PC-9 (cell line): ENCODE measurements around the gene ST8SIA6. TPM values are rescaled to one million over a fixed set of nuclear protein-coding genes. Genes with fewer than 3 reads are reported as not detected.

Experiments used
- BruUV-seq: library from RNA; stranded (reverse); fragments of 400-500 nt; replicated peaks from 2 replicates; lab custom pipeline; 2021; lab: Mats Ljungman, UMichigan
- CTCF ChIA-PET: fragments of 300-600 bp; sonication (Branson Sonifier 250); formaldehyde crosslinking; loops from one replicate; lab custom pipeline; 2022; ENCODE audit warnings: antibody characterized with exemption; lab: Charles Lee
- POLR2A ChIA-PET: fragments of 300-600 bp; sonication (Branson Sonifier 250); formaldehyde crosslinking; loops from one replicate; lab custom pipeline; 2022; ENCODE audit warnings: antibody characterized with exemption; ENCODE audit not compliant: unreplicated experiment; lab: Charles Lee
- DNase-seq, 2 experiments: peaks; one replicate each; pipeline versions ENCODE4 v3.0.0 to v3.0.0-alpha.2; 2015 to 2022; ENCODE audit warnings: mixed read lengths in 1 of 2
- H2AFZ ChIP-seq: fragments of 200-600 bp; sonication (generic); 2 replicates; pipeline ENCODE4 v1.8.1; 2017; ENCODE audit warnings: antibody characterized with exemption
- H3F3A ChIP-seq: fragments of 200-600 bp; sonication (generic); 2 replicates; pipeline ENCODE4 v1.8.1; 2017; ENCODE audit warnings: antibody characterized with exemption, mild to moderate bottlenecking, low read depth; ENCODE audit not compliant: insufficient read depth
- H3K27ac ChIP-seq: fragments of 200-600 bp; sonication (generic); 2 replicates; pipeline ENCODE4 v1.6.1; 2016; ENCODE audit warnings: mixed run types
- H3K27me3 ChIP-seq: fragments of 200-600 bp; sonication (generic); 2 replicates; pipeline ENCODE4 v1.6.1; 2016; ENCODE audit warnings: low read depth, mixed run types; ENCODE audit not compliant: insufficient read depth
- H3K36me3 ChIP-seq: fragments of 200-600 bp; sonication (generic); 2 replicates; pipeline ENCODE4 v1.6.1; 2016; ENCODE audit warnings: low read depth, mixed run types
- H3K4me1 ChIP-seq: fragments of 200-600 bp; sonication (generic); replicated peaks from 2 replicates; pipeline ENCODE4 v1.6.1; 2016; ENCODE audit warnings: mixed run types; ENCODE audit not compliant: insufficient read depth
- H3K4me2 ChIP-seq: fragments of 200-600 bp; sonication (generic); 2 replicates; pipeline ENCODE4 v1.6.1; 2017; ENCODE audit warnings: mixed run types
- H3K4me3 ChIP-seq: fragments of 200-600 bp; sonication (generic); 2 replicates; pipeline ENCODE4 v1.6.1; 2016; ENCODE audit warnings: mixed run types
- H3K79me2 ChIP-seq: fragments of 200-600 bp; sonication (generic); 2 replicates; pipeline ENCODE4 v1.6.1; 2017; ENCODE audit warnings: low read depth, mixed run types
- H3K9me2 ChIP-seq: fragments of 200-600 bp; sonication (generic); 2 replicates; pipeline ENCODE4 v1.8.1; 2017; ENCODE audit warnings: mild to moderate bottlenecking; ENCODE audit not compliant: insufficient read depth
- H3K9me3 ChIP-seq: fragments of 200-600 bp; sonication (generic); 2 replicates; pipeline ENCODE4 v1.8.1; 2016; ENCODE audit warnings: low read depth; ENCODE audit not compliant: insufficient read depth
- H4K20me1 ChIP-seq: fragments of 200-600 bp; sonication (generic); 2 replicates; pipeline ENCODE4 v1.8.1; 2017; ENCODE audit not compliant: insufficient read depth
- EZH2 ChIP-seq: fragments of 200-600 bp; sonication (generic); IDR thresholded peaks from 2 replicates; pipeline ENCODE4 v1.8.0; 2017; ENCODE audit warnings: antibody characterized with exemption, low read depth
- intact Hi-C: fragments of 100-400 bp; cut with micrococcal nuclease; formaldehyde crosslinking; loops from one replicate; pipeline ENCODE4 v1.10.0; 2022; ENCODE audit not compliant: unreplicated experiment
- total RNA-seq: library from RNA; stranded (reverse); gene quantifications from 2 replicates; pipeline ENCODE4 v1.2.3, GENCODE V29; 2021
- TF ChIP-seq, protein P1 (sequence below): fragments of 200-600 bp; sonication (generic); conservative IDR thresholded peaks from 2 replicates; pipeline ENCODE4 v1.6.1; 2017; ENCODE audit warnings: mixed run types, antibody characterized with exemption, mild to moderate bottlenecking, moderate library complexity

ST8SIA6 gene
- total RNA-seq, 1 experiment from 2014 or later, result 2.1 TPM

DNA sequence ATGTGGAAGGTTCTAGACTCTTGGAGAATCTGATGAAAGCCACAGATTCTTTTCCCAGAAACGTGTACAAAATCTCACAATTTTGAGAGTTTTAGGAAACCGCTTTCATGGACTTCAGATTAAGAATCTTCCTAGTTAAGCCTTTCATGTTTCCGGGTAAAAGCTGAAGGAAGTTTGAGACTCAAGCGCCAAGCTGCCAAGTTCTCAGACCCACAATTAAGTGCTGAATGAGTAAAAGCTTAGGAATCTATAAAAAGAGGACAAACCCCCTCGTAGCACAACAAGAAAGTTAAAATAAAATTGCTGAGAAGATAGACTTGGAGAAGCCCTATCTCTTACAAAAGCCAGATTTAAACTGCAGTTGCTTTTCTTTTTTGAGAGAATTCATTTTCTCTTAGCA is 99.6 kb downstream of the ST8SIA6 start:
- Histone ChIP-seq H3K36me3 (no peaks in the 10 kb centered on the region), H3K4me3 (no peak overlapping the region), H4K20me1 (no peaks in the 10 kb centered on the region), H3K4me1 (peaks cover 47% of the 10 kb centered on the region), H3K27ac (no peak overlapping the region), H3K9me2 (no peaks in the 10 kb centered on the region), H3K79me2 (no peaks in the 10 kb centered on the region), H3K4me2 (no peak overlapping the region), H3K9me3 (no peaks in the 10 kb centered on the region), H2AFZ (no peak overlapping the region), H3F3A (peaks cover 10% of the 10 kb centered on the region; the same call in 1 of the 2 replicates), H3K27me3 (no peaks in the 10 kb centered on the region)
- BruUV-seq, result no TSS peak
- ChIA-PET CTCF (no interaction called here), POLR2A (no interaction called here)
- no peak for DNase-seq
- intact Hi-C loops, result no loop called here
- TF ChIP-seq, protein P1, sequence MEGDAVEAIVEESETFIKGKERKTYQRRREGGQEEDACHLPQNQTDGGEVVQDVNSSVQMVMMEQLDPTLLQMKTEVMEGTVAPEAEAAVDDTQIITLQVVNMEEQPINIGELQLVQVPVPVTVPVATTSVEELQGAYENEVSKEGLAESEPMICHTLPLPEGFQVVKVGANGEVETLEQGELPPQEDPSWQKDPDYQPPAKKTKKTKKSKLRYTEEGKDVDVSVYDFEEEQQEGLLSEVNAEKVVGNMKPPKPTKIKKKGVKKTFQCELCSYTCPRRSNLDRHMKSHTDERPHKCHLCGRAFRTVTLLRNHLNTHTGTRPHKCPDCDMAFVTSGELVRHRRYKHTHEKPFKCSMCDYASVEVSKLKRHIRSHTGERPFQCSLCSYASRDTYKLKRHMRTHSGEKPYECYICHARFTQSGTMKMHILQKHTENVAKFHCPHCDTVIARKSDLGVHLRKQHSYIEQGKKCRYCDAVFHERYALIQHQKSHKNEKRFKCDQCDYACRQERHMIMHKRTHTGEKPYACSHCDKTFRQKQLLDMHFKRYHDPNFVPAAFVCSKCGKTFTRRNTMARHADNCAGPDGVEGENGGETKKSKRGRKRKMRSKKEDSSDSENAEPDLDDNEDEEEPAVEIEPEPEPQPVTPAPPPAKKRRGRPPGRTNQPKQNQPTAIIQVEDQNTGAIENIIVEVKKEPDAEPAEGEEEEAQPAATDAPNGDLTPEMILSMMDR, result no peak
- no peak for TF ChIP-seq EZH2

DNA sequence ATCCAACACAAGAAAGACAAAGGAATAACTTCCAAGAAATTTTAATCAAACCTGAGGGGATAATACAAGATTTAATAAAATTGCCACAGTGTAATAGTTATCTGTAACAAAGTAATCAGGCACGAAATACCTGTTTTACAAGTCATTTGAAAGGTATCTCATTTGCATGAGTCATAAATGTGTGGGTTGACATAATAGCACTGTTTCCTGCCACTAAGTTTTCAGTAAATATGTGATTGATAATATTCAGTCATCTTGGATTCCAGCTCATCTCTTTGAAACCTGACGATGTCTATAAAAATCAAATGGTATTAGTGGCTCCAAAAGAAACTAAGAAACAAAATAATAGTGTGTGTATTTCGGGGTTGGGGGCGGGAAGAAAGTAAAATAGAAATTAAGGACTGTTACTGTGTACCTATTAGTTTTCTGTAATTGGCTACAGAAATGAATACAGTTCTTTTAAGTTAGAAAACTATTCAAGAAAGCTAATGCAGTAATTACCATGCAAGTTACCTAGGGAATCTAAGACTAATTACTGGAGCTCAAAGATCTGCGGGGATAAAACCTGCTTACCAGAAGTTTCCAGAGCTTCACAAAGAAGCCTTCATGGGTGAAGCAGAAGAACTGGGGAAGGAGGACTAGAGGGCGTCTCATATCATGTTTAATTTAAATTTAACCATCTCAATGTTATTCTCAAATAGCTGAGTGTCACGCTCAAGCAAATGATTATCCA is 100.7 kb downstream of the ST8SIA6 start:
- Histone ChIP-seq H3K4me1 (peaks cover 57% of the 10 kb centered on the region), H3K4me3 (peak overlapping the region; percentile 22; the same call in 1 of the 2 replicates), H2AFZ (no peak overlapping the region), H3K27ac (peak overlapping the region; percentile 69), H3K79me2 (no peaks in the 10 kb centered on the region), H3F3A (peaks cover 19% of the 10 kb centered on the region; the same call in 1 of the 2 replicates), H3K4me2 (peak overlapping the region; percentile 59), H3K9me2 (no peaks in the 10 kb centered on the region), H3K36me3 (no peaks in the 10 kb centered on the region), H3K9me3 (no peaks in the 10 kb centered on the region), H4K20me1 (no peaks in the 10 kb centered on the region), H3K27me3 (no peaks in the 10 kb centered on the region)
- intact Hi-C loops, result loop anchor here (2.0 kb wide), 1 partner anchor 35 kb away; no protein-coding TSS in a partner anchor
- peak in 1 of 2 experiments; percentile 81 for DNase-seq
- CTCF ChIA-PET, result interaction anchor here (0.6 kb wide), 2 partner anchors 95 to 100 kb away, joined by 4 to 5 read pairs; partner anchors contain the start of gene ST8SIA6
- TF ChIP-seq EZH2, result no peak
- TF ChIP-seq, protein P1, result no peak
- POLR2A ChIA-PET, result no interaction called here
- no TSS peak for BruUV-seq

DNA sequence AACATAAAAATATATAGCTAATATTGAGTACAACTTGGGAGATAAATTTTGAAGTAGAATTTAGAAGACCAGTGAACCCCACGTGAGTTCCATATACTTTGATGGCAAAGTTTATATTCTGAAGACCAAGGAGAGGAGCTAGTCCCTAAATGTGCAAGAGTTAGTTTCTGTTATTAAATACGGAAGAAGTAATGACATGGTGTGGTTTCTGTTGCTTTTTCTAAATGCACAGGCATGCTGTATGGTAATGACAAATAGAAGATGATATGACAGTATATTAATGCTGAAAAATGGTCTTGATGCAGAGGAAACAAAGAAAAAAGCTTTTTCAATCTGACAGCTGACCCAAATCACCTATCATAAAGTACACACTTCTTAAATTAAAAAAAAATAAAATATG is 101.8 kb downstream of the ST8SIA6 start:
- BruUV-seq, result no TSS peak
- H3K27me3 ChIP-seq, result no peaks in the 10 kb centered on the region
- H4K20me1 ChIP-seq, result no peaks in the 10 kb centered on the region
- H2AFZ ChIP-seq, result no peak overlapping the region
- H3K4me3 ChIP-seq, result no peak overlapping the region
- no peak for DNase-seq
- no peak overlapping the region for H3K4me2 ChIP-seq
- CTCF ChIA-PET, result interaction anchor here (0.6 kb wide), 1 partner anchor 96 kb away, joined by 5 read pairs; no protein-coding TSS in a partner anchor
- H3K36me3 ChIP-seq, result no peaks in the 10 kb centered on the region
- H3K9me3 ChIP-seq, result no peaks in the 10 kb centered on the region
- H3K27ac ChIP-seq, result no peak overlapping the region; the same call in 1 of the 2 replicates
- intact Hi-C loops, result loop anchor here (2.0 kb wide), 1 partner anchor 36 kb away; no protein-coding TSS in a partner anchor
- H3K79me2 ChIP-seq, result no peaks in the 10 kb centered on the region
- TF ChIP-seq, protein P1, result no peak
- no peak for TF ChIP-seq EZH2
- H3K9me2 ChIP-seq, result no peaks in the 10 kb centered on the region
- H3F3A ChIP-seq, result peaks cover 26% of the 10 kb centered on the region; the same call in 1 of the 2 replicates
- peaks cover 59% of the 10 kb centered on the region for H3K4me1 ChIP-seq
- POLR2A ChIA-PET, result no interaction called here
